Kidney (tissue), 14 donors: Measurements from ENCODE around the gene UCK1. TPM values are rescaled to one million over a fixed set of nuclear protein-coding genes. Genes with fewer than 3 reads are reported as not detected.

Source experiments
- DNase-seq, 5 donors: peaks; one replicate each; pipeline ENCODE4 v3.0.0-alpha.2; 2013 to 2020
- FAIRE-seq: peaks from 2 replicates; lab custom pipeline; 2012; peaks lifted over from hg19 to GRCh38; lab: Jason Lieb, UNC
- H3K27ac ChIP-seq, 2 donors: one replicate each; pipeline ENCODE4 v1.7.0; 2013; ENCODE audit warnings: low read depth in 2 of 2, low read length in 2 of 2, inconsistent platforms in 1 of 2
- H3K27me3 ChIP-seq: one replicate; pipeline ENCODE4 v1.7.1; 2013; ENCODE audit warnings: low read length, inconsistent platforms; ENCODE audit not compliant: control insufficient read depth, insufficient read depth
- H3K36me3 ChIP-seq, 3 donors: one replicate each; pipeline versions ENCODE4 v1.7.0 to v1.7.1; 2013; ENCODE audit warnings: low read length in 3 of 3, control low read depth in 1 of 3, inconsistent platforms in 1 of 3; ENCODE audit not compliant: insufficient read depth in 3 of 3, control insufficient read depth in 2 of 3
- H3K4me1 ChIP-seq, 3 donors: one replicate each; pipeline versions ENCODE4 v1.7.0 to v1.7.1; 2013; ENCODE audit warnings: low read length in 3 of 3, inconsistent platforms in 1 of 3, low read depth in 1 of 3; ENCODE audit not compliant: control insufficient read depth in 2 of 3, insufficient read depth in 2 of 3
- H3K4me3 ChIP-seq, 3 donors: one replicate each; pipeline versions ENCODE4 v1.7.0 to v1.8.1; 2013; ENCODE audit warnings: low read length in 3 of 3, control low read depth in 1 of 3, inconsistent platforms in 1 of 3
- H3K9ac ChIP-seq, 3 donors: one replicate each; pipeline versions ENCODE4 v1.7.0 to v1.7.1; 2013; ENCODE audit warnings: low read length in 3 of 3, control low read depth in 1 of 3, inconsistent platforms in 1 of 3
- H3K9me3 ChIP-seq, 3 donors: one replicate each; pipeline versions ENCODE4 v1.7.0 to v1.7.1; 2013; ENCODE audit warnings: low read length in 3 of 3, control low read depth in 1 of 3, inconsistent platforms in 1 of 3; ENCODE audit not compliant: control insufficient read depth in 2 of 3, insufficient read depth in 1 of 3
- CTCF ChIP-seq: IDR thresholded peaks from 3 replicates; pipeline ENCODE4 v1.5.1; 2012; ENCODE audit warnings: mild to moderate bottlenecking, moderate library complexity, borderline replicate concordance; ENCODE audit not compliant: insufficient read depth; ENCODE audit errors: extremely low read depth
- intact Hi-C: fragments of 100-400 bp; cut with DNase I; formaldehyde crosslinking; loops from one replicate; pipeline ENCODE4 v1.11.1; 2022
- polyA plus RNA-seq: library from polyadenylated mRNA; stranded (reverse); fragments of 350-450 nt; fragmentation: Illumina TruSeq; extraction: RNeasy Lipid Tissue Mini Kit (QIAGEN cat#74804); gene quantifications from one replicate; pipeline ENCODE4 v1.2.3, GENCODE V29; 2014; ENCODE audit warnings: low read depth, low replicate concordance; ENCODE audit not compliant: insufficient read depth
- total RNA-seq: library from RNA; stranded (reverse); fragmentation: NEBNext Ultra II Directional; extraction: Animal tissue kit (Norgen Biotek cat#: 25700); gene quantifications from one replicate; pipeline ENCODE4 v1.2.1, GENCODE V29; 2021
- donor health status: control.
- donor health status: control.
- donor health status: control.
- donor health status: control.
- donor health status: control.
- donor health status: DM: yes; HTN: yes; CAD: no.
- donor health status: Normal renal cell carcinoma (clear cell type).

UCK1 gene
- total and polyA plus RNA-seq, 2 donors from 2014 or later: 31.3 to 34.6 TPM

DNA sequence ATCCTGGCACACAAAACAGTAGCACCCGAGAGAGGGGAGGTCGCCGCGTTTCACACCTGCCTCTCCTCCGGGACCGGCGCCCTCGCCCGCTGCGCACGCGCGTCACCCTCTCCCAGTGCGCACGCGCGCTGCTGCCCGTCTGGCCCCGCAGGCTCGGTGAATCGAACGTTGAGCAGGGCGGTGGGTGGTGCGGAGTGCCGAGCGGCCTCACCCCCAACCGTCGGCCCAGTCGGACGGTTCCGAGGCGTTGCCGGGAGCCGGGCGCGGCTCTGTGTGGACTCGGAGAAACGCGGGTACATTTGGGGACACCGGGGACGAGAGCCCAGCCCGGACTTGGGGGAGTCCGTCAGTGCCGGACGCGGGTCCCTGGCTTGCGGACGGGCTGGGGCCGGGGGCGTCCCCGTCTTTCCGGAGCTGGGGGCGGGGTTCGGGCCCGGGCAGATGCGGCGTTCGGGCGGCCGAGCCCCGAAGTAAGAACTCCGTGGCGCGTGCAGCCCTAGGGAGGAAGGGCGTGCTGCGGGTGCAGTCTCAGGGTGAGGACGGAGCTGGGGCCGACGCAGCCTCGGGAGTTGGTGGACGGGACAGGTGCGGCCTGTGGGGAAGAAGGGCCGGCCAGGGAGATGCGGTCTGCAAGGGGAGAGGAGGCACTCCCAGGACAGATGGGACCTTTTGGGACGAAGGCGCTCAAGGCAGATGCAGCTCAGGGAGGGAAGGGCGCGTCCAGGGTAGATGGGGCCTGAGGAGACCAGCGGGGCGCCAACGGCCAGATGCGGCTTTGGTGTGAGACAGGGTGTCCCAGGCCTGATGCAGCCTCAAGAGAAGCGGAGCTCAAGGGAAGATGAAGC is 28.1 kb downstream of the UCK1 start, which contains the start of gene POMT1:
TSS of gene POMT1 (plus strand) at position 138 of the 845 bp plus-strand sequence. CDS start 1,301 bp downstream, outside the sequence.
- Histone ChIP-seq H3K9me3 (no peaks in the 10 kb centered on the region), H3K4me1 (peaks cover 0 to 16% (median 7%) of the 10 kb centered on the region in 3 donors), H3K9ac (peak within 1 kb of the TSS; percentile 65 to 73 (median 67)), H3K36me3 (peaks cover 2 to 16% (median 13%) of the 10 kb centered on the region in 3 donors), H3K27me3 (no peaks in the 10 kb centered on the region), H3K4me3 (peak within 1 kb of the TSS; percentile 77 to 89 (median 79)), H3K27ac (peak within 1 kb of the TSS; percentile 32 to 37)
- TF ChIP-seq CTCF: peak; percentile 8
- no peak for FAIRE-seq
- intact Hi-C loops: no loop called here
- DNase-seq: peak; percentile 89 to 96 (median 94)

DNA sequence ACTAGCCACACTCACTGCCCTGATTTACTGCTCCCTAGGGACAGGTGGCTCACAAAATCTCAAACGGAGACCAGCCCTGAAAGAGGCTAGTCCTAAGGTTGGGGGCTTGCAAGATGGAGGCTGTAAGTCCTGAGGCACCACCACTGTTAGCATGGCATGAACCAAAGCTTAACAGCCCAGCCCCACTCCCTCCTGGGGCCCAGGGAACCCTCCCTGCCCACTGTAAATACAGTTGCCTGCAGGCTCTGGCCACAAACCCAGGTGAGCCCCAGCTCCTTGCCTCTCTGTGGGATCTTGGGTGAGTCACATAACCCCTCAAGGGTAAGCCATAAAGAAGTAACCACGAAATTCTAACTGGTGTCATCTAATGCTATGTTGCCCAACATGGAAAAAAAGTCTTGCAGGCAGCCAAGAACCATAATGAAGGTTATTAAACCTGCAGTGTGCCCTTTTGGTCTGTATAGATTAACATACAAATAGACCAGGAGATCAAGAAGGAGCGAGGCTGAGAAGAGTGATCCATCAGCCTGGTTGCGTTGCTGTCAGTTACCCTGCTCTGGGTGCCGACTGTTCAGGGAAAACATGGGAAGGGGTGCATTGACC is 30.0 kb downstream of the UCK1 start:
- peaks cover 2 to 27% (median 14%) of the 10 kb centered on the region in 3 donors for H3K36me3 ChIP-seq
- no peak overlapping the region for H3K9ac ChIP-seq
- H3K4me3 ChIP-seq: no peak overlapping the region
- intact Hi-C loops: no loop called here
- no peaks in the 10 kb centered on the region for H3K9me3 ChIP-seq
- DNase-seq (no peak), FAIRE-seq (no peak)
- H3K4me1 ChIP-seq: peaks cover 0 to 20% (median 13%) of the 10 kb centered on the region in 3 donors
- no peak for TF ChIP-seq CTCF
- H3K27me3 ChIP-seq: no peaks in the 10 kb centered on the region
- H3K27ac ChIP-seq: no peak overlapping the region

DNA sequence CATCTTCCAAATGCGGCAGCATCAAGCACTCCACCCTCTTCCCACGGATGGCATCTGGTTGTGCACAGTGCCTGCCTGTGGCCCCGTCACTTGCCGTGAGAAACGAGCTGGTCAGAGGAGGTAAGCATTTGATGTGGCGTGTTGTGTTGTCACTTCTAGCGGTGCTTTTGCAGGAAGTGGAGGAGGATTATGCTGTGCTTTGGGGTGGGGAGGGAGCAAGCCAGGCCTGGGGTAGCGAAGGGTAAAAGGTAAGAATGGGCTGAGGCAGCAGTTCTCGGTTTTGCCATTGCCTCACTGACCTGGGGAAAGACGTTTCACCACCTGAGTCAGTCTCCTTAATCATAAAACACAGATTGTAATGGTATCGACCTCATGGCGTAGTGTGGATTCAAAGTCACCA is 30.7 kb downstream of the UCK1 start:
- no peak for FAIRE-seq
- intact Hi-C loops: no loop called here

More for the DNA sequence above, 30.7 kb downstream of the UCK1 start:
- Histone ChIP-seq H3K27me3 (no peaks in the 10 kb centered on the region), H3K4me1 (peaks cover 0 to 20% (median 13%) of the 10 kb centered on the region in 3 donors), H3K36me3 (peaks cover 2 to 34% (median 19%) of the 10 kb centered on the region in 3 donors), H3K4me3 (no peak overlapping the region), H3K27ac (no peak overlapping the region), H3K9ac (no peak overlapping the region), H3K9me3 (no peaks in the 10 kb centered on the region)
- no peak for TF ChIP-seq CTCF
- DNase-seq: no peak
